LHCN-M2 (cell line): ENCODE measurements around the gene TEDC2. TPM values are rescaled to one million over a fixed set of nuclear protein-coding genes. Genes with fewer than 3 reads are reported as not detected.

Experiments used
- DNase-seq: peaks from one replicate; pipeline ENCODE4 v3.0.0-alpha.2; 2012; ENCODE audit warnings: low read depth
- total RNA-seq: library from RNA; depleted of rRNA; stranded (reverse); fragments of >200 nt; gene quantifications from 2 replicates; pipeline ENCODE4 v1.2.3, GENCODE V29; 2014; rRNA removed

Gene TEDC2
- total RNA-seq, 1 experiment from 2014 or later, result 34.4 TPM

- DNase-seq, result no peak
Measured at GRCh38 chr16:2512735-2513404, 53.0 kb downstream of the TEDC2 start.

GRCh38 chr16:2513405-2514332 lies 53.8 kb downstream of the TEDC2 start, which contains the start of gene ATP6V0C:
Gene ATP6V0C (plus strand): TSS chr16:2513952. CDS start chr16:2514104, 152 bp downstream.
- DNase-seq, result peak; percentile 76

Other genes starting within 250 kb of the TEDC2 start
- 4.4 and 6.2 TPM in 2 replicates for gene BRICD5, start 249.2 kb upstream of the TEDC2 start, total RNA-seq
- gene PGP, start 245.3 kb upstream of the TEDC2 start, total RNA-seq, result 34.9 and 36.9 TPM in 2 replicates
- gene E4F1, start 236.5 kb upstream of the TEDC2 start, total RNA-seq, result 33.5 and 34.0 TPM in 2 replicates
- gene DNASE1L2, start 223.7 kb upstream of the TEDC2 start, total RNA-seq, result 1.4 and 2.2 TPM in 2 replicates
- gene ECI1, start 208.5 kb upstream of the TEDC2 start, total RNA-seq, result 30.9 and 44.5 TPM in 2 replicates
- 175 and 178 TPM in 2 replicates for gene RNPS1, start 192.0 kb upstream of the TEDC2 start, total RNA-seq
- 0.29 and 0.32 TPM in 2 replicates for gene ABCA3, start 119.4 kb upstream of the TEDC2 start, total RNA-seq
- gene CCNF, start 30.7 kb upstream of the TEDC2 start, total RNA-seq, result 33.5 and 34.6 TPM in 2 replicates
- gene NTN3, start 11.2 kb downstream of the TEDC2 start, total RNA-seq, result 0.11 TPM in 1 of 2 replicates, not detected in the other
- 12.5 and 13.3 TPM in 2 replicates for gene TBC1D24, start 15.0 kb downstream of the TEDC2 start, total RNA-seq
- 31.9 and 42.3 TPM in 2 replicates for gene ATP6V0C, start 53.8 kb downstream of the TEDC2 start, total RNA-seq
- gene AMDHD2, start 60.3 kb downstream of the TEDC2 start, total RNA-seq, result 54.6 and 55.9 TPM in 2 replicates
- gene CEMP1, start 71.3 kb downstream of the TEDC2 start, total RNA-seq, result not detected in 2 replicates
- 17.9 and 22.7 TPM in 2 replicates for gene PDPK1, start 77.9 kb downstream of the TEDC2 start, total RNA-seq
- gene KCTD5, start 222.4 kb downstream of the TEDC2 start, total RNA-seq, result 39.8 and 40.9 TPM in 2 replicates